HEK293 (cell line): ENCODE results near the gene TEX50.

Experiments used
- CTCF ChIP-seq: fragments of 450-650 bp; formaldehyde crosslinking; IDR thresholded peaks from 2 replicates; pipeline ENCODE4 v1.5.1; 2016; ENCODE audit warnings: missing biosample characterization, missing genetic modification characterization
- ZFHX2 ChIP-seq: fragments of 450-650 bp; formaldehyde crosslinking; conservative IDR thresholded peaks from 2 replicates; pipeline ENCODE4 v1.5.1; 2016; ENCODE audit warnings: missing biosample characterization, missing genetic modification characterization
- ZFP3 ChIP-seq: fragments of 450-650 bp; formaldehyde crosslinking; IDR thresholded peaks from 2 replicates; pipeline ENCODE4 v1.5.1; 2016; ENCODE audit warnings: low read depth, missing biosample characterization, missing genetic modification characterization
- ZNF513 ChIP-seq: fragments of 450-650 bp; IDR thresholded peaks from 2 replicates; pipeline ENCODE4 v1.5.1; 2018; ENCODE audit warnings: missing biosample characterization, missing genetic modification characterization
- ZNF518A ChIP-seq: fragments of 450-650 bp; formaldehyde crosslinking; conservative IDR thresholded peaks from 2 replicates; pipeline ENCODE4 v1.5.1; 2016; ENCODE audit warnings: low read depth, missing biosample characterization, missing genetic modification characterization

- TF ChIP-seq CTCF (tag by site-specific recombination) (no peak), ZNF513 (tag by site-specific recombination) (no peak), ZFP3 (no peak), ZNF518A (tag by site-specific recombination) (no peak), ZFHX2 (tag by site-specific recombination) (no peak)
Observed at GRCh38 chr1:173603056-173603591, 32.0 kb upstream of the TEX50 start, which contains the start of gene SLC9C2.
